Karpas-422 (cell line): ENCODE data around the gene ARRB1. TPM values are rescaled to one million over a fixed set of nuclear protein-coding genes. Genes with fewer than 3 reads are reported as not detected.

Experiments
- DNase-seq: peaks from one replicate; pipeline ENCODE4 v3.0.0-alpha.2; 2015
- H2AFZ ChIP-seq: fragments of 200-600 bp; sonication (generic); 2 replicates; pipeline ENCODE4 v1.6.1; 2014; ENCODE audit warnings: antibody characterized with exemption, low read length, mixed read lengths
- H3K27ac ChIP-seq: fragments of 200-600 bp; sonication (generic); 2 replicates; pipeline ENCODE4 v1.5.1; 2014; ENCODE audit warnings: mild to moderate bottlenecking, low read length, moderate library complexity
- H3K27me3 ChIP-seq: fragments of 200-600 bp; sonication (generic); 2 replicates; pipeline ENCODE4 v1.6.1; 2014; ENCODE audit warnings: low read length, mixed read lengths
- H3K36me3 ChIP-seq: fragments of 200-600 bp; sonication (generic); 2 replicates; pipeline ENCODE4 v1.6.1; 2014; ENCODE audit warnings: low read length, mixed read lengths; ENCODE audit not compliant: insufficient read depth
- H3K4me1 ChIP-seq: fragments of 200-600 bp; sonication (generic); 2 replicates; pipeline ENCODE4 v1.6.1; 2014; ENCODE audit warnings: mild to moderate bottlenecking, low read length, mixed read lengths
- H3K4me2 ChIP-seq: fragments of 200-600 bp; sonication (generic); 2 replicates; pipeline ENCODE4 v1.6.1; 2014; ENCODE audit warnings: low read length, low read depth, mild to moderate bottlenecking; ENCODE audit not compliant: poor library complexity, severe bottlenecking
- H3K4me3 ChIP-seq: fragments of 200-600 bp; sonication (generic); 2 replicates; pipeline ENCODE4 v1.5.1; 2014; ENCODE audit warnings: mild to moderate bottlenecking, antibody characterized with exemption, low read length, mixed read lengths
- H3K79me2 ChIP-seq: fragments of 200-600 bp; sonication (generic); 2 replicates; pipeline ENCODE4 v1.6.1; 2014; ENCODE audit warnings: mild to moderate bottlenecking, low read length, mixed read lengths
- H3K9ac ChIP-seq: fragments of 200-600 bp; sonication (generic); 2 replicates; pipeline ENCODE4 v1.6.0; 2014; ENCODE audit warnings: low read length
- H3K9me2 ChIP-seq: fragments of 200-600 bp; sonication (generic), shearing (Covaris generic); replicated peaks from 2 replicates; pipeline ENCODE4 v1.6.0; 2014; ENCODE audit warnings: mild to moderate bottlenecking, low read length, moderate library complexity; ENCODE audit not compliant: insufficient read depth
- H3K9me3 ChIP-seq: fragments of 300-700, 200-600 bp; sonication (generic); 2 replicates; pipeline ENCODE4 v1.6.1; 2014; ENCODE audit warnings: low read length, mixed read lengths
- H4K20me1 ChIP-seq: fragments of 200-600 bp; sonication (generic); 2 replicates; pipeline ENCODE4 v1.6.1; 2014; ENCODE audit warnings: mild to moderate bottlenecking, antibody characterized with exemption, low read length, low read depth; ENCODE audit not compliant: insufficient read depth
- total RNA-seq: library from RNA; depleted of rRNA; stranded (reverse); fragments of >200 nt; shearing (Covaris generic); gene quantifications from 2 replicates; pipeline ENCODE4 v1.2.3, GENCODE V29; 2014; ENCODE audit warnings: low replicate concordance

Gene ARRB1
- total RNA-seq, 1 experiment from 2014 or later: not detected

GRCh38 chr11:75342966-75343870 lies 8.2 kb downstream of the ARRB1 start:
- Histone ChIP-seq H3K9ac (no peak overlapping the region), H3K4me3 (no peak overlapping the region), H3K36me3 (no peaks in the 10 kb centered on the region), H3K27me3 (no peaks in the 10 kb centered on the region), H3K4me1 (peaks cover 17% of the 10 kb centered on the region), H3K79me2 (no peaks in the 10 kb centered on the region), H3K9me2 (no peaks in the 10 kb centered on the region), H4K20me1 (no peaks in the 10 kb centered on the region; the same call in 1 of the 2 replicates), H3K27ac (no peak overlapping the region), H3K4me2 (no peak overlapping the region), H2AFZ (no peak overlapping the region), H3K9me3 (no peaks in the 10 kb centered on the region)
- DNase-seq: no peak

GRCh38 chr11:75342231-75342918 lies 9.1 kb downstream of the ARRB1 start:
- H3K4me3 ChIP-seq: no peak overlapping the region
- no peak overlapping the region for H3K9ac ChIP-seq
- H3K4me1 ChIP-seq: peaks cover 17% of the 10 kb centered on the region
- no peaks in the 10 kb centered on the region for H3K9me3 ChIP-seq
- H3K9me2 ChIP-seq: no peaks in the 10 kb centered on the region
- no peaks in the 10 kb centered on the region for H3K36me3 ChIP-seq
- H3K27ac ChIP-seq: no peak overlapping the region
- H4K20me1 ChIP-seq: no peaks in the 10 kb centered on the region; the same call in 1 of the 2 replicates
- no peaks in the 10 kb centered on the region for H3K79me2 ChIP-seq
- no peak overlapping the region for H2AFZ ChIP-seq
- H3K27me3 ChIP-seq: no peaks in the 10 kb centered on the region
- no peak overlapping the region for H3K4me2 ChIP-seq
- DNase-seq: no peak

GRCh38 chr11:75341612-75342011 lies 9.8 kb downstream of the ARRB1 start:
- Histone ChIP-seq H3K9me2 (no peaks in the 10 kb centered on the region), H3K4me2 (no peak overlapping the region), H3K9me3 (no peaks in the 10 kb centered on the region), H3K27ac (no peak overlapping the region), H2AFZ (no peak overlapping the region), H3K79me2 (no peaks in the 10 kb centered on the region), H3K9ac (no peak overlapping the region), H3K36me3 (no peaks in the 10 kb centered on the region), H3K4me3 (no peak overlapping the region), H4K20me1 (no peaks in the 10 kb centered on the region; the same call in 1 of the 2 replicates), H3K27me3 (no peaks in the 10 kb centered on the region), H3K4me1 (peaks cover 17% of the 10 kb centered on the region)
- DNase-seq: no peak

GRCh38 chr11:75339685-75340409 lies 11.6 kb downstream of the ARRB1 start:
- peaks cover 17% of the 10 kb centered on the region for H3K4me1 ChIP-seq

GRCh38 chr11:75338516-75339208 lies 12.8 kb downstream of the ARRB1 start:
- H4K20me1 ChIP-seq: no peaks in the 10 kb centered on the region; the same call in 1 of the 2 replicates
- H3K4me2 ChIP-seq: no peak overlapping the region
- H3K9me2 ChIP-seq: no peaks in the 10 kb centered on the region
- no peak overlapping the region for H3K4me3 ChIP-seq
- H3K27me3 ChIP-seq: no peaks in the 10 kb centered on the region
- no peak overlapping the region for H3K9ac ChIP-seq
- no peak overlapping the region for H2AFZ ChIP-seq
- H3K36me3 ChIP-seq: no peaks in the 10 kb centered on the region
- H3K9me3 ChIP-seq: no peaks in the 10 kb centered on the region
- H3K79me2 ChIP-seq: no peaks in the 10 kb centered on the region
- H3K27ac ChIP-seq: no peak overlapping the region
- H3K4me1 ChIP-seq: peaks cover 17% of the 10 kb centered on the region
- DNase-seq: no peak

More at GRCh38 chr11:75339685-75340409, 11.6 kb downstream of the ARRB1 start:
- Histone ChIP-seq H3K27me3 (no peaks in the 10 kb centered on the region), H3K79me2 (no peaks in the 10 kb centered on the region), H3K9me3 (no peaks in the 10 kb centered on the region), H3K4me2 (peak overlapping the region; percentile 58), H3K9ac (peak overlapping the region; percentile 32; the same call in 1 of the 2 replicates), H3K36me3 (no peaks in the 10 kb centered on the region), H4K20me1 (no peaks in the 10 kb centered on the region; the same call in 1 of the 2 replicates), H3K27ac (no peak overlapping the region), H2AFZ (no peak overlapping the region), H3K9me2 (no peaks in the 10 kb centered on the region), H3K4me3 (peak overlapping the region; percentile 36; the same call in 1 of the 2 replicates)
- peak; percentile 79 for DNase-seq

- Histone ChIP-seq H4K20me1 (no peaks in the 10 kb centered on the region; the same call in 1 of the 2 replicates), H3K9ac (no peak overlapping the region), H3K4me1 (peaks cover 17% of the 10 kb centered on the region), H3K27me3 (no peaks in the 10 kb centered on the region), H3K27ac (no peak overlapping the region), H3K9me3 (no peaks in the 10 kb centered on the region), H3K4me3 (no peak overlapping the region), H3K9me2 (no peaks in the 10 kb centered on the region), H3K4me2 (no peak overlapping the region), H3K36me3 (no peaks in the 10 kb centered on the region), H3K79me2 (no peaks in the 10 kb centered on the region), H2AFZ (no peak overlapping the region)
- no peak for DNase-seq
These were observed 14.2 kb downstream of the ARRB1 start for GRCh38 chr11:75337195-75337654.

GRCh38 chr11:75334976-75335375 lies 16.5 kb downstream of the ARRB1 start:
- Histone ChIP-seq H3K27me3 (no peaks in the 10 kb centered on the region), H3K9me2 (no peaks in the 10 kb centered on the region), H3K4me2 (no peak overlapping the region), H3K4me3 (no peak overlapping the region), H3K4me1 (peaks cover 7% of the 10 kb centered on the region), H4K20me1 (no peaks in the 10 kb centered on the region), H3K27ac (no peak overlapping the region), H3K36me3 (no peaks in the 10 kb centered on the region), H3K79me2 (no peaks in the 10 kb centered on the region), H2AFZ (no peak overlapping the region), H3K9ac (no peak overlapping the region), H3K9me3 (no peaks in the 10 kb centered on the region)
- no peak for DNase-seq
